K562 (cell line): Measurements from ENCODE around the gene CDKN3. TPM values are rescaled to one million over a fixed set of nuclear protein-coding genes. Genes with fewer than 3 reads are reported as not detected.

Source experiments
- ATAC-seq: fragments of 200-7000 bp; cut with Tn5 transposase; 3 replicates; pipeline ENCODE4 v1.9.1; 2020; ENCODE audit warnings: moderate library complexity
- BruUV-seq: library from RNA; stranded (reverse); fragments of 400-500 nt; replicated peaks from 2 replicates; lab custom pipeline; 2021; lab: Mats Ljungman, UMichigan
- CTCF ChIA-PET: fragments of 300-600 bp; formaldehyde crosslinking; extraction: SDS; loops from one replicate; lab custom pipeline; 2021; ENCODE audit warnings: low intra/inter-chr PET ratio; lab: Yijun Ruan, JAX
- POLR2A ChIA-PET: fragments of 300-600, 350-650 bp; sonication (Branson Sonifier 250); formaldehyde crosslinking; extraction: SDS; loops from one replicate; lab custom pipeline; 2021; ENCODE audit warnings: antibody characterized with exemption, inconsistent platforms; lab: Yijun Ruan, JAX
- DNase-seq, 4 experiments: peaks; one replicate each; pipeline versions ENCODE4 v3.0.0 to v3.0.0-alpha.2; 2011 to 2018; ENCODE audit warnings: low spot score in 3 of 4, mixed read lengths in 3 of 4; ENCODE audit errors: extremely low read depth in 1 of 4
- FAIRE-seq: peaks from 2 replicates; lab custom pipeline; 2011; peaks lifted over from hg19 to GRCh38; lab: Jason Lieb, UNC
- H2AFZ ChIP-seq: 2 replicates; pipeline ENCODE4 v1.6.0; 2011; ENCODE audit warnings: low read depth, low read length, control low read depth, inconsistent platforms
- H3K27ac ChIP-seq: fragments of 200-600 bp; 3 replicates; pipeline ENCODE4 v1.8.0; 2011; ENCODE audit warnings: low read depth, mild to moderate bottlenecking, control low read depth, inconsistent platforms, low read length, moderate library complexity, mixed read lengths; ENCODE audit errors: extremely low read depth
- H3K27me3 ChIP-seq, 2 experiments: fragments of 300-600 bp in 1 of 2; 2 replicates in 1 of 2; 3 replicates in 1 of 2; pipeline versions ENCODE4 v1.6.0 to v1.8.0; 2011; ENCODE audit warnings: inconsistent platforms in 2 of 2, low read length in 2 of 2, mild to moderate bottlenecking in 1 of 2, mixed read lengths in 1 of 2, moderate library complexity in 1 of 2; ENCODE audit not compliant: control insufficient read depth in 2 of 2, insufficient read depth in 2 of 2
- H3K36me3 ChIP-seq: fragments of 300-600 bp; 3 replicates; pipeline ENCODE4 v1.8.0; 2011; ENCODE audit warnings: mild to moderate bottlenecking, low read length, inconsistent platforms; ENCODE audit not compliant: control insufficient read depth, insufficient read depth
- H3K4me1 ChIP-seq, 2 experiments: fragments of 200-600 bp in 1 of 2; replicated peaks in 1 of 2; 2 replicates in 1 of 2; 3 replicates in 1 of 2; pipeline versions ENCODE4 v1.5.1 to v1.8.0; 2011; ENCODE audit warnings: inconsistent platforms in 2 of 2, low read length in 2 of 2, mild to moderate bottlenecking in 1 of 2, mixed read lengths in 1 of 2, moderate library complexity in 1 of 2; ENCODE audit not compliant: control insufficient read depth in 2 of 2, insufficient read depth in 2 of 2
- H3K4me2 ChIP-seq: 2 replicates; pipeline ENCODE4 v1.6.1; 2011; ENCODE audit warnings: low read length, control low read depth, inconsistent platforms, mixed read lengths; ENCODE audit not compliant: insufficient read depth
- H3K4me3 ChIP-seq: fragments of 200-600 bp; sonication (generic), shearing (Covaris generic); 2 replicates; pipeline ENCODE4 v1.5.1; 2016; ENCODE audit warnings: control low read depth, inconsistent platforms
- H3K79me2 ChIP-seq: fragments of 200-600 bp; 3 replicates; pipeline ENCODE4 v1.8.0; 2011; ENCODE audit warnings: low read length, inconsistent platforms; ENCODE audit not compliant: control insufficient read depth, insufficient read depth
- H3K9ac ChIP-seq, 2 experiments: 2 replicates each; pipeline versions ENCODE4 v1.6.0 to v1.6.1; 2011; ENCODE audit warnings: low read depth in 2 of 2, low read length in 2 of 2, control low read depth in 1 of 2, inconsistent platforms in 1 of 2, mild to moderate bottlenecking in 1 of 2, mixed read lengths in 1 of 2; ENCODE audit not compliant: insufficient read depth in 1 of 2
- H3K9me1 ChIP-seq: one replicate; pipeline ENCODE4 v1.6.0; 2011; ENCODE audit warnings: inconsistent platforms, mild to moderate bottlenecking, low read length, moderate library complexity; ENCODE audit not compliant: control insufficient read depth, insufficient read depth
- H3K9me3 ChIP-seq: replicated peaks from 2 replicates; pipeline ENCODE4 v1.5.1; 2011; ENCODE audit warnings: low read depth, low read length, inconsistent platforms; ENCODE audit not compliant: control insufficient read depth, insufficient read depth
- H4K20me1 ChIP-seq: replicated peaks from 2 replicates; pipeline ENCODE4 v1.6.1; 2011; ENCODE audit warnings: low read length, inconsistent platforms, mixed read lengths; ENCODE audit not compliant: control insufficient read depth, insufficient read depth
- AFF4 ChIP-seq: sonication (generic); formaldehyde crosslinking; IDR thresholded peaks from 2 replicates; pipeline ENCODE4 v1.8.0; 2023; ENCODE audit warnings: mild to moderate bottlenecking, missing genetic modification reagents
- BACH1 ChIP-seq: fragments of 200-800 bp; sonication (Bioruptor generic); IDR thresholded peaks from 2 replicates; pipeline ENCODE4 v1.6.1; 2016; ENCODE audit warnings: missing genetic modification characterization, missing compliant biosample characterization
- CBFA2T2 ChIP-seq: fragments of 450-650 bp; conservative IDR thresholded peaks from 2 replicates; pipeline ENCODE4 v1.6.1; 2017; ENCODE audit warnings: mild to moderate bottlenecking
- MYC ChIP-seq, 2 experiments: fragments of 250-450 bp in 1 of 2; sonication (Bioruptor Pico) in 1 of 2; IDR thresholded peaks; 2 replicates each; pipeline versions ENCODE4 v1.5.1 to v1.6.1; 2012 to 2021; ENCODE audit warnings: low read depth in 2 of 2, borderline replicate concordance in 1 of 2, improper control_type of control experiment in 1 of 2, low read length in 1 of 2, mild to moderate bottlenecking in 1 of 2, moderate library complexity in 1 of 2
- NFIX ChIP-seq: fragments of 250-450 bp; sonication (Bioruptor Pico); IDR thresholded peaks from 2 replicates; pipeline ENCODE4 v1.4.0; 2020; ENCODE audit warnings: low read depth, mild to moderate bottlenecking, moderate library complexity
- POU5F1 ChIP-seq: fragments of 150-350 bp; IDR thresholded peaks from 2 replicates; pipeline ENCODE4 v1.6.1; 2014; ENCODE audit warnings: borderline replicate concordance, low read length, low read depth, mild to moderate bottlenecking; ENCODE audit not compliant: partially characterized antibody
- PPARD ChIP-seq: fragments of 250-450 bp; sonication (Bioruptor Pico); IDR thresholded peaks from 2 replicates; pipeline ENCODE4 v1.8.0; 2022; ENCODE audit warnings: inconsistent platforms, mild to moderate bottlenecking, moderate library complexity
- THRAP3 ChIP-seq: fragments of 450-650 bp; IDR thresholded peaks from 2 replicates; pipeline ENCODE4 v1.6.1; 2016; ENCODE audit warnings: mild to moderate bottlenecking, inconsistent platforms, borderline replicate concordance
- ZNF551 ChIP-seq: fragments of 250-450 bp; sonication (Bioruptor Pico); IDR thresholded peaks from 2 replicates; pipeline ENCODE4 v1.5.0; 2021; ENCODE audit warnings: mild to moderate bottlenecking, moderate library complexity
- ZNF644 ChIP-seq: fragments of 200-800 bp; sonication (Bioruptor generic); IDR thresholded peaks from 2 replicates; pipeline ENCODE4 v1.6.1; 2016; ENCODE audit warnings: low read depth, missing genetic modification characterization, missing compliant biosample characterization
- WGBS: fragments of 100-300 bp; shearing (Covaris generic); methylation state at CpG from one replicate; pipeline ENCODE4 v1.1.6; 2016; ENCODE audit warnings: low coverage, mixed read lengths; ENCODE audit not compliant: insufficient coverage; ENCODE audit errors: missing lambda C conversion rate; 5-methylcytosine and 5-hydroxymethylcytosine counted together
- in situ Hi-C: fragments of 300-500 bp; cut with MboI; formaldehyde crosslinking; loops from 4 replicates; pipeline ENCODE4 v1.15.0; 2018; ENCODE audit warnings: inconsistent platforms, mixed read lengths
- intact Hi-C: fragments of 100-400 bp; cut with micrococcal nuclease; formaldehyde crosslinking; loops from 2 replicates; pipeline ENCODE4 v1.14.2; 2022
- polyA plus RNA-seq, 8 experiments: library from polyadenylated mRNA; depleted of rRNA in 4 of 8; stranded (reverse) in 5 of 8; unstranded in 3 of 8; fragments of >200 nt; fragmentation: Nextera tagmentation in 2 of 8; fragmentation: Illumina TruSeq in 1 of 8; extraction: Ambion mirVana in 2 of 8; extraction: Trizol in 1 of 8; gene quantifications; 2 replicates each; pipeline versions ENCODE4 v1.2.1 to v1.2.3, GENCODE V29; 2011 to 2014; ENCODE audit warnings: inconsistent platforms in 1 of 8, missing spikeins in 1 of 8
- total RNA-seq, 7 experiments: library from RNA; depleted of rRNA in 6 of 7; stranded (reverse); fragments of >200 nt in 6 of 7; fragmentation: Illumina TruSeq in 2 of 7; extraction: Trizol in 2 of 7; gene quantifications; 2 replicates each; pipeline versions ENCODE4 v1.2.1 to v1.2.3, GENCODE V29; 2011 to 2021; ENCODE audit warnings: low replicate concordance in 1 of 7
- TF ChIP-seq, protein P1 (sequence below): fragments of 250-450 bp; sonication (Bioruptor Pico); IDR thresholded peaks from 2 replicates; pipeline ENCODE4 v1.4.0; 2020; ENCODE audit warnings: mild to moderate bottlenecking, moderate library complexity
- TF ChIP-seq, protein P2 (sequence below), 3 experiments: IDR thresholded peaks in 2 of 3; conservative IDR thresholded peaks in 1 of 3; 2 replicates each; pipeline ENCODE4 v1.5.1; 2011 to 2012; ENCODE audit warnings: low read length in 3 of 3, mild to moderate bottlenecking in 3 of 3, control low read depth in 2 of 3, improper control_type of control experiment in 1 of 3, inconsistent platforms in 1 of 3, low read depth in 1 of 3, mixed read lengths in 1 of 3, moderate library complexity in 1 of 3; ENCODE audit not compliant: insufficient read depth in 2 of 3

CDKN3 gene
- total and polyA plus RNA-seq, 9 of the 15 experiments (the other 6 are each of a cell fraction or from before 2014, with no cell fraction given) = 41.3 to 128 (median 70.7) TPM

GRCh38 chr14:54455363-54455762, 58.6 kb downstream of the CDKN3 start:
- Histone ChIP-seq H3K4me3 (no peak overlapping the region), H3K9me3 (peaks cover 1% of the 10 kb centered on the region; the same call in 1 of the 2 replicates), H3K27me3 (no peaks in the 10 kb centered on the region), H4K20me1 (no peaks in the 10 kb centered on the region), H2AFZ (no peak overlapping the region), H3K9ac (no peak overlapping the region), H3K9me1 (no peaks in the 10 kb centered on the region), H3K27ac (no peak overlapping the region), H3K79me2 (no peaks in the 10 kb centered on the region), H3K4me2 (no peak overlapping the region), H3K4me1 (no peaks in the 10 kb centered on the region), H3K36me3 (no peaks in the 10 kb centered on the region)
- DNase-seq = no peak
- BruUV-seq = no TSS peak
- in situ Hi-C loops = no loop called here
- no peak for ATAC-seq
- TF ChIP-seq POU5F1 = no peak
- no peak for TF ChIP-seq BACH1 (tag)
- TF ChIP-seq, protein P1, sequence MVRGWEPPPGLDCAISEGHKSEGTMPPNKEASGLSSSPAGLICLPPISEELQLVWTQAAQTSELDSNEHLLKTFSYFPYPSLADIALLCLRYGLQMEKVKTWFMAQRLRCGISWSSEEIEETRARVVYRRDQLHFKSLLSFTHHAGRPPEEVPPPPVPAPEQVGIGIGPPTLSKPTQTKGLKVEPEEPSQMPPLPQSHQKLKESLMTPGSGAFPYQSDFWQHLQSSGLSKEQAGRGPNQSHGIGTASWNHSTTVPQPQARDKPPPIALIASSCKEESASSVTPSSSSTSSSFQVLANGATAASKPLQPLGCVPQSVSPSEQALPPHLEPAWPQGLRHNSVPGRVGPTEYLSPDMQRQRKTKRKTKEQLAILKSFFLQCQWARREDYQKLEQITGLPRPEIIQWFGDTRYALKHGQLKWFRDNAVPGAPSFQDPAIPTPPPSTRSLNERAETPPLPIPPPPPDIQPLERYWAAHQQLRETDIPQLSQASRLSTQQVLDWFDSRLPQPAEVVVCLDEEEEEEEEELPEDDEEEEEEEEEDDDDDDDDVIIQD (CRISPR knock-in tag) = no peak
- no peak for TF ChIP-seq THRAP3
- TF ChIP-seq PPARD = no peak
- no peak for TF ChIP-seq NFIX (CRISPR knock-in tag)
- no peak for TF ChIP-seq MYC (IDR thresholded peaks at IDR 0.05; ENCODE audit: low read depth, low read length)
- TF ChIP-seq MYC (CRISPR knock-in tag; IDR thresholded peaks at IDR 0.05; ENCODE audit: borderline replicate concordance, low read depth) = no peak
- TF ChIP-seq, protein P2, sequence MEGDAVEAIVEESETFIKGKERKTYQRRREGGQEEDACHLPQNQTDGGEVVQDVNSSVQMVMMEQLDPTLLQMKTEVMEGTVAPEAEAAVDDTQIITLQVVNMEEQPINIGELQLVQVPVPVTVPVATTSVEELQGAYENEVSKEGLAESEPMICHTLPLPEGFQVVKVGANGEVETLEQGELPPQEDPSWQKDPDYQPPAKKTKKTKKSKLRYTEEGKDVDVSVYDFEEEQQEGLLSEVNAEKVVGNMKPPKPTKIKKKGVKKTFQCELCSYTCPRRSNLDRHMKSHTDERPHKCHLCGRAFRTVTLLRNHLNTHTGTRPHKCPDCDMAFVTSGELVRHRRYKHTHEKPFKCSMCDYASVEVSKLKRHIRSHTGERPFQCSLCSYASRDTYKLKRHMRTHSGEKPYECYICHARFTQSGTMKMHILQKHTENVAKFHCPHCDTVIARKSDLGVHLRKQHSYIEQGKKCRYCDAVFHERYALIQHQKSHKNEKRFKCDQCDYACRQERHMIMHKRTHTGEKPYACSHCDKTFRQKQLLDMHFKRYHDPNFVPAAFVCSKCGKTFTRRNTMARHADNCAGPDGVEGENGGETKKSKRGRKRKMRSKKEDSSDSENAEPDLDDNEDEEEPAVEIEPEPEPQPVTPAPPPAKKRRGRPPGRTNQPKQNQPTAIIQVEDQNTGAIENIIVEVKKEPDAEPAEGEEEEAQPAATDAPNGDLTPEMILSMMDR (IDR thresholded peaks at IDR 0.05 in 2 of 3, conservative IDR thresholded peaks at IDR 0.05 in 1 of 3; ENCODE audit: insufficient read depth in 2 of 3, low read depth in 1 of 3, low read length in 3 of 3) = no peak
- no peak for TF ChIP-seq CBFA2T2
- no peak for TF ChIP-seq ZNF644
- TF ChIP-seq ZNF551 = no peak
- TF ChIP-seq AFF4 (CRISPR knock-in tag) = no peak
- intact Hi-C loops = no loop called here
- POLR2A ChIA-PET = interaction anchor here (0.9 kb wide), 1 partner anchor 16 kb away, joined by 3 read pairs; no protein-coding TSS in a partner anchor
- CTCF ChIA-PET = no interaction called here
- WGBS = 38% methylated on average over 1 of the region's 1 CpG
- FAIRE-seq = no peak
